Measurements from ENCODE around the gene GATM. TPM values are rescaled to one million over a fixed set of nuclear protein-coding genes. Genes with fewer than 3 reads are reported as not detected.

GATM gene
- total and polyA plus RNA-seq, 10 of the 15 experiments (the other 5 are each of a cell fraction or from before 2014, with no cell fraction given) = 11.7 to 83.1 (median 38.2) TPM

- TF ChIP-seq MLLT1 (IDR thresholded peaks at IDR 0.05) = no peak
- no peak for TF ChIP-seq BCL3 (IDR thresholded peaks at IDR 0.05; ENCODE audit: borderline replicate concordance, insufficient read depth, low read depth, low read length, poor library complexity, severe bottlenecking)
Observed at GRCh38 chr15:45351227-45351626, 27.1 kb downstream of the GATM start (continued).

GRCh38 chr15:45349623-45350022 lies 28.7 kb downstream of the GATM start:
- no peaks in the 10 kb centered on the region for H3K79me2 ChIP-seq (ENCODE audit: control insufficient read depth, insufficient read depth, low read length)
- SMC1A ChIA-PET (ENCODE audit: uncharacterized antibody, unreplicated experiment) = interaction anchor here (1.0 kb wide), 1 partner anchor 44 kb away, joined by 4 read pairs; no protein-coding TSS in a partner anchor
- WGBS (ENCODE audit: insufficient coverage, insufficient replicate concordance, low lambda C conversion rate, missing lambda C conversion rate) = 75% methylated on average over 3 of the region's 3 CpGs
- BruUV-seq (replicated peaks) = no TSS peak
- no peaks in the 10 kb centered on the region for H3K9me3 ChIP-seq (replicated peaks; ENCODE audit: control insufficient read depth, insufficient read depth, low read length)
- no peak overlapping the region for H3K9ac ChIP-seq (ENCODE audit: control insufficient read depth, insufficient read depth, low read length)
- POLR2A ChIA-PET = interaction anchor here (0.6 to 0.9 kb wide), 3 partner anchors 8 to 22 kb away, joined by 3 to 5 read pairs (median 5); no protein-coding TSS in a partner anchor
- FAIRE-seq (no peak), DNase-seq (ENCODE audit: low read depth, low spot score) (no peak), ATAC-seq (no peak)
- H2AFZ ChIP-seq (ENCODE audit: control insufficient read depth, low read depth, low read length) = no peak overlapping the region
- no peaks in the 10 kb centered on the region for H3K36me3 ChIP-seq (ENCODE audit: control insufficient read depth in 2 of 2, insufficient read depth in 2 of 2, low read length in 1 of 2)
- RAD21 ChIA-PET (ENCODE audit: unreplicated experiment) = no interaction called here
- no peak overlapping the region for H3K4me2 ChIP-seq (ENCODE audit: control insufficient read depth, insufficient read depth)
- intact Hi-C loops (cut with micrococcal nuclease; ENCODE audit: unreplicated experiment) = no loop called here
- in situ Hi-C loops (cut with MboI) = no loop called here
- no peaks in the 10 kb centered on the region for H3K27me3 ChIP-seq (replicated peaks in 1 of 2; ENCODE audit: control insufficient read depth in 2 of 2, insufficient read depth in 2 of 2, low read length in 1 of 2)
- no peak overlapping the region for H3K27ac ChIP-seq (ENCODE audit: control insufficient read depth, insufficient read depth)
- no peaks in the 10 kb centered on the region for H3K4me1 ChIP-seq (ENCODE audit: control insufficient read depth, insufficient read depth, low read length)
- no peak overlapping the region for H3K4me3 ChIP-seq
- CTCF ChIA-PET = no interaction called here
- H4K20me1 ChIP-seq (ENCODE audit: control insufficient read depth, insufficient read depth) = no peaks in the 10 kb centered on the region
- TF ChIP-seq ZNF384 (IDR thresholded peaks at IDR 0.05; ENCODE audit: borderline replicate concordance, low read depth, low read length) = no peak

All from GM12878 (cell line).